IPS DF 4.7 (cell line): ENCODE measurements around the gene SERPINC1.
"Not testable (repeated sequence)": the region's sequence is repeated elsewhere in the genome, so short reads cannot be mapped to it uniquely, and the experiment has no call there.

Experiments
- DNase-seq: peaks from one replicate; pipeline ENCODE4 v3.0.0-alpha.2; 2013; ENCODE audit warnings: low spot score; ENCODE audit errors: extremely low read depth

Gene SERPINC1

DNA sequence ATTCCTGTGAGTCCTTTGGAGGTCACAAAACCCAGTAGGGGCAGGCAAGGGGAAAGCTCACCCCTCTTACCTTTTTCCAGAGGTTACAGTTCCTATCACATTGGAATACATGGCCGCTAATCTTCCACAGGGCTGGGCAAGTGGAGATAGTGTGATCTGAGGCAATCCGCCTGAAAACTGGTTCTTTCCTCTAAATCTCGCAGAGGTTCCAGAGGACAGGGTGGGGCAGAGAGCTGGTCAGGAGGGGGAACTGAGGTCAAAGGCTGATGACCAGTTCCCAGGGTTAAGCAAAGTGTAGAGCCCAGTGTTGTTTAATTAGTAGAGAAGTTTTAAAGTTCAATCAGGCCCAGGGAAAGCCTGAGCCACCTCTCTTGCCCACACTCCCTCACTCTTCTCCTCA is at the start of gene SERPINC1:
Gene SERPINC1, minus strand, starts transcription at position 179 of the 400 bp plus-strand sequence. Its CDS starts 68 bp downstream, at position 111.
- DNase-seq = no peak

DNA sequence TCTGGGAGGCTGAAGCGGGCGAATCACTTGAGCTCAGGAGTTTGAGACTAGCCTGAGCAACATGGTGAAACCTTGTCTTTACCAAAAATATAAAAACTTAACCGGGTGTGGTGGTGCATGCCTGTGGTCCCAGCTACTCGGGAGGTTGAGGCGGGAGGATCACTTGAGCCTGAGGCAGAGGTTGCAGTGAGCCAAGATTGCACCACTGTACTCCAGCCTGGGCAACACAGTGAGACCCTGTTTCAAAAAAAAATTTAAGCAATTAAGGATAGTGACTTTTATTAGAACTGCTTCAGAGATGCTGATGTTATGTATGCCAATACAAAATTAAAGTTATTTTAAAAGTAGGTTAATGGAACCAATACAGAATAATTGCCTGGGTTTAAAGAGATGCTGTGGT is 48.8 kb upstream of the SERPINC1 start:
- not testable (repeated sequence) for DNase-seq

DNA sequence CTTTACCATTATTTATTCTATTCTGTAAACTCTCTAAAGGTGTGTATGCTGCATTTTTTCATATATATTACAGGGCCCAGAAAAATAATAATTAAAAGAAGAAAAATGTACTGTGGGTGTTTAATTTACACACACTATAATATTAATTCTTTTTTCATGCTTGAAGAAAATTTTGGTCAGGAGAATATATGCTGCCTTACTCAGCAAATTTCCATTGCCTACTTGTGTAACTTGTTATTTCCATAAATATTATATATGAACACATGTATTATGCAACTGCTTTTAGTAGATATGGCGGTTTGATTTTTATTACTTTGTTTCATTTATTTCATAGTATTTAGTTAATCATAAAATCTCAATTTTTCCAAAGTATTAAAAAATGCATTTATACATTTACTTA is 46.4 kb upstream of the SERPINC1 start:
- no peak for DNase-seq

DNA sequence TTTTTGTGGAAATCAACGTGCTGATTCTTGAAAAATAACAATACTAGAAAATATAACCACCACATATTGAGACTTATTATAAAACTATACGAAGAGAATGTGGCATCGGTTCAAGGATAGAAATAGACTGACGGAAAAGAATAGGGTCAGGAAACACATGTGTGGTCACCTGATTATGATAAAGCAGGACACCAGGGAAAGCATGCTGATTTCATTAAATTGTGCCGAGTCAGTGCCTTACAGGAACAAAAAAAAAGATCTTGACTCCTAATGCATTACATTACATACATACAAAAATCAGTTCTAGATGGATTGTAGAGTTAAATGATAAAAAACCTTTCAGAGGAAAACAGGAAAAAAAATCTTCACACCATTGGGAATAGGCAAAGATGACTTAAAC is 43.5 kb upstream of the SERPINC1 start:
- no peak for DNase-seq

DNA sequence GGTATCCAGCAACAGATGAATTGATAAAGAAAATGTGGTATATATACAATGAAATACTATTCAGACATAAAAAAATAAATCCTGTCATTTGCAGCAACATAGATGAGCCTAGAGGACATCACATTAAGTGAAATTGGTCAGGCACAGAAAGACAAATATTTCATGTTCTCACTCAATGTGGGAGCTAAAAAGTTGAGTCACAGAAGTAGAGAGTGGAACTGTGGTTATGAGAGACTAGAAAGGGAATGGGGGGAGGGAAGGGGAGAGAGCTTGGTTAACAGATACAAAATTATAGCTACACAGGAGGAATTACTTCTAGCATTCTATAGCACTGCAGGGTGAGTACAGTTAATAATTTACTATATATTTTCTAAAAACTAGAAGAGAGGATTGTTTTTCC is 37.1 kb upstream of the SERPINC1 start:
- no peak for DNase-seq

DNA sequence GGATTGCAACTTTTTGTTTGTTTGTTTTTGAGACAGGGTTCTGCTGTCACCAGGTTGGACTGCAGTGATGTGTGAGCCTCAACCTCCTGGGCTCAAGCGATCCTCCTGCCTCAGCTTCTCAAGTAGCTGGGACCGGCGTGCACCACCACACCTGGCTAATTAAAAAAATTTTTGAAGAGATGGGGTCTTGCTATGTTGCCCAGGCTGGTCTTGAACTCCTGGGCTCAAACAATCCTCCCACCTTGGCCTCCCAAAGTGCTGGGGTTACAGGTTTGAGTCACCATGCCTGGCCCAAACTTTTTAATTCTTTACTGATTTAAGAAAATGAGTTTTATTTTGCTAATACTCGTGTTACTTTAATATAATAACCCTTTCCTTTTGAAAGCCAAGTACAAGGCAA is 31.5 kb upstream of the SERPINC1 start:
- DNase-seq = no peak

DNA sequence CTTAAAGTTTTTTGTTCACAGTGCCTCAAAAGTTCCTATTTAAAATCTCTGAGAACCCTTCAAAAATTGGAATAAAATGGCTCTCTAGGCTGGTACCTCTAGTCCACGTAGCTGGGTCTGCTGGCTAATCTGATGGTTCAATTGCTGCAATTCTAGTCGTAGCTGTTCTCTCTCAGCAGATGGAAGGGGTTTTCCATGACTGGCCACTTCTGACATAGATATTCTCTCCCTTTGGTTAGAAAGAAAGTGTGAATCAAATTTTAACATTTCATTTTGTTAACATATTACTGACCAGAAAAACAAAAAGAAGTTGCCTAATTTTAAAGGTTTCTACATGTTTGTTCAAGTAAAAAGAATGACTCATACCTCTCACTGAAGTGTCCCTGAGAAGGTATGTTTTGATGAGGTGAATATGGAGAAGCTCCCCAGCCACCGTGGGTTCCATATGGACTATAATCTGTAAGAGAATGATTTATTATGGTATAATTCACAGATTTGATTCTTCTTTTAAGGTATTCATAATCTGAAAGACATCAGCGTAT is 29.3 kb upstream of the SERPINC1 start:
- DNase-seq = no peak

DNA sequence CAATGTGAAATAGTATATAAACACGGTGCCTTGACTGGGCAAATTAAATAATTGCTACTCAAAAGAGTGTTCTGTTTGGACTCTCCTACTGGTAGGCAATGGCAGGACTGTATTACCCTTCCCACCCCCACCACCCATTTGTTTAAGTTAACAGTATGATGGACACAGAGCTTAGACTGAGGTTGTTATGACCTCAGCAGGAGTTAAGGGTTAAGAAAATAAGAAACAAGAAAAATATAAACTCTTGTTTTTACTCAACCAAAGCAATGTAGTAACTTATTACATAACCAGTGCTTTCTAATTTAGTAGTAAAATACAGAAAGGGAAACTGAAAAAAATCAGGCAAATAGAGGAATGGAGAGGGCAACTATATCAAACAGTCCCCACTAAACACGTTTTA is 19.9 kb upstream of the SERPINC1 start:
- DNase-seq = no peak

DNA sequence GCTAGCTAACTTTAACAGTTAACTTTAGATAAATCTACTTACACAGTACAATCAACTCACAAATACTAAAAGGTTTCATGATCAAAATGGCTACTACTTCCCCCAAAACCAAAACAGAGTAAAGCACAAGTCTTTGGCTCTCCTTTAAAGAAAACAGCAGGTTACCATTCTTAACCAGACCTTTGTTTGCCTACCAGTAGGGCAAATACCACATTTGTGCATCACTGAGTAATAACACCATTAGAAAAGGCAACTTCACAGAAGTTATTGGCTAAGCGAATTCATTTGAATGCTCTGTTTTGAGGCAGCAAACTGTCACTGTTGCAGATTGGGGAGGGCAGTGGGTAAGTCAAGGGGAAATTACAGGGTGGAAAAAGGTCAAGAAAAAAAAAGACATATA is 17.3 kb upstream of the SERPINC1 start:
- no peak for DNase-seq

DNA sequence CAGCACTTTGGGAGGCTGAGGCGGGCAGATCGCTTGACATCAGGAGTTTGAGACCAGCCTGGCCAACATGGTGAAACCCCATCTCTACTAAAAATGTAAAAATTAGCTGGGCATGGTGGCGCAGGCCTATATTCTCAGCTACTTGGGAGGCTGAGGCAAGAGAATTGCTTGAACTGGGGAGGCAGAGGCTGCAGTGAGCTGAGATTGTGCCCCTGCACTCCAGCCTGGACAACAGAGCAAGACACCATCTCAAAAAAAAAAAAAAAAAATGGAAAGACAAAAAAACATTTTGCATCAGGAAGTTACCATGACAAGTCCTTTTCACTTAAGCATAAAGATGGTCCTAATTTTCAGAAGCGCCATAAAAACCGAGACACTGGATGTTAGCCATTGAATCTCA is 13.4 kb upstream of the SERPINC1 start:
- DNase-seq = not testable (repeated sequence)

DNA sequence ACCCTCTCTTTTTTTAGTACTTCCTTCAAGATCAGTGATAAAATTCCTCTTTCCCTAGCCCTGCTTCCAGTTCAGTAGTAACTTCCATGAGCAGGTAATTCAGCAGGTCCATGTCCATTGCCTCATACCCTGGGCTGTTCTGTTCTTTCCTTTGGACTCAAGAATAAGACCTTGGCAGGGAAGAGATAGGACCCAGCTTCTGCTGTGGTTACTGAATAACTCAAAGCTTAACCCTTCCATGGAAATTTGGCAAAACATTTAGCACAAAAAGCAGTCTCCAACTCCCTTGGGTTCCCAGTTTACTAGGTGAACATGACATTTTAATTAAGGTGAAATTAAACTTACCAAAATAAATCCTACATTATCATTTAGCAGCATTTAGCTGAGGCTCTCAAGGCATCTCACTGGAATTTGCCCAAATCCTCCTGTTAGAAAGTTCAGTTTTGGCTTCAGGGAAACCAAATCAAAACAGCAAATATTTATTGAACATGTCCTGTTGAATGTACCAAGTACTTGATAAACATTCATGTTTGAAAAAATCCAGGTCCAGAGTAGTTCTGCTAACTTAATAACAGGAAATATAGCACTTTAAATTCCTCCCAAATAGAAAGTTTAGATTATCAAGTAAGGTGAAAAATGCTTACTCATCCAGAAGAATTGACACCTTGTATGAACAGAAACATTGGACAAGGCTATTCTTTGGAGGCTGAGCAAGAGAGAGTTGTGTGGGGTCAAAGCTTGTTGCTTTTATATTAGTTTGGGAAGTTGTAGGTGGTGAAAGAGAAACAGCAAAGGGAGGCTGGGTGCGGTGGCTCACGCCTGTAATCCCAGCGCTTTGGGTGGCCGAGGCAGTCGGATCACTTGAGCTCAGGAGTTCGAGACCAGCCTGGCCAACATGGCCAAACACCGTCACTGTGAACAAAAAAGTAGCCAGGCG is 8.4 kb upstream of the SERPINC1 start:
- DNase-seq = no peak

DNA sequence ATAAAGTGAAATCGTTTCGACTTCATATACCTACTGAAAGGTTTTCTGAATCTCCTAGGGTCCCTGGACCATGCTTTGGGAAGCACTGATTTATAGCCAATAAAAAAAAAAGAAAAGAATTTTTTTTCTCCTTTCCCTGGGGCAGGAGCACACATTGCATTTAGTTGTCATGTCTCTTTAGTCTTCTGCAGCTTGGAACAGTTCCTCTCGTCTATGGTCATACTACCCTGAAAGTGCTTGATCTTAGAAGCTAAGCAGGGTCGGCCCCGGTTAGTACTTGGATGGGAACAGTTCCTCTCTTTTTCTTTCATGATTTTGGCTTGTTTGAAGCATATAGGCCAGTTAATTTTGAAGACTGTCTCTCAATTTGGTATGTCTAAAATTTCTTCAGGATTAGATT is 3.7 kb upstream of the SERPINC1 start:
- DNase-seq = no peak

DNA sequence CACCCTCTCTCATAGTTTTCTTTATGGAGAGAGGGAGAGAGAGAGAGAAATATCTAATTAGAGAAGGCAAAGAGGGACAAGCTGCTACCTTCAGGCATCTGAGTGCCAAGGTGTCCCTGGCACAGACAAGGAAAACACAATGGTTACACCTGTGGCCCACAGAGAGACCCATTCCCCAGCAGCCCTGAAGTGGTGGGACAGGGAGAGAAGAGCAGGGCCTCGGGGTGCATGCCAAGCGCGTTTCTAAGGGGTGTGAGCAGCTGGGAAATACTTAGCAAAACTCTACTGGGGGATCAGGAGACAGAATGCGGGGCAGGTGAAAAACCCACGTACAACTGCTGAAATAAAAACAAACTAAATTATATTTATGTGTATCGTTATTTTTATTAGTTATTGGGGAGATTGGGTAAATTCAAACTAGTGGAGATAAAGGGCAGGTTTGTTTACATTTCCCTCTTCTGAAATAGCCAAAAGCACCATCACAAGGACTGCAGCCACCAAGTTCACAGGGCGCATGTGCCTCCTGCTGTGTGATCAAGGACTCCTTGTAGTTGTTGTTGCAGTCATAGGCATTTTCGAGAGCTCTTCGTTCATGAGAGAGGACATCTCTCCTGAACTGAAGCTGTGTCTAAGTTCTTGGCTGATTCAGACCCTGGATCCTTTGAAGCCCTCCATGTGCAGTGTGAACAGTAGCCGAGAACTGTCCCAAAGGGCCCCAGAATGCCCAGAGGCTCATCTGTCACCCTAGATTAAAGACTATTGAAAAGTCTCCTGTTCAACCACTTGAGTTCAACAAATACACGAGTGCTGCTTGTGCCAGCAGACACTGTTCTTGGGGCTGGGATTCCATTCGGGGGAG is 737 bp upstream of the SERPINC1 start:
- no peak for DNase-seq

DNA sequence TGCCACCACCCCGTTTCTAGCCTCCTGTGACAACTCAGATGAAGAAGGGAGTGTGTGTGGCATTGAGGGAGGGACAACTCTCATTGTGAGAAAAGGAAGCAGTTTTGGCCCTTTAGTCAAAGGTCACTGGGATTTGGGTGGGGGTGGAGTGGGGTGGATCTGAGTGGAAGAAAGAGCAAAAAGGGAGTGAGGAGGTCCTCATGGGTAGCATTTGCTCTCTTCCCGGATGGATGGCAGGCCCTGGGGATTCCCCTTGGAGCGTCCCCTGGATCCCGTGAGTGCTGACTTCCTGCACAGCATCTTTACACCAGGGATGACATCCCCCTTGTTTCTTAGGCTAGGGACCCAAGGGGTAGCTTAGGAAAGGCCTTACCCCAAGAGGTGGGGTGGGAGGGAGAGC is 460 bp downstream of the SERPINC1 start:
- no peak for DNase-seq

DNA sequence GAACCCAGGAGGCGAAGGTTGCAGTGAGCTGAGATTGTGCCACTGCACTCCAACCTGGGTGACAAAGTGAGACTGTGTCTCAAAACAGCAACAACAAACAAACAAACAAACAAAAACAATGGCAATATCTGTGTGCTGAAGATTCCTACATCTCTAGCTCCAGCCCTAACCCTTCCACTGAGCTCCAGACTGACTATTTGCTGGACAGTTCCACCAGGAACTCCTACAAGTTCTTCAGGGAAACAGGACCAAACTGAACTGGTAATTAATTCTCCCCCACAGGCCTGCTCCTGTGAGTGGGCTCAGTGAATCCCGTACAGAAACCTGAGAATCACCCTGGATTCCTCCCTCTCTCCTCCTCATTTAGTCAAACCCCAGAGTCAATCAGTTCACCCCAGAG is 1.5 kb downstream of the SERPINC1 start:
- no peak for DNase-seq

DNA sequence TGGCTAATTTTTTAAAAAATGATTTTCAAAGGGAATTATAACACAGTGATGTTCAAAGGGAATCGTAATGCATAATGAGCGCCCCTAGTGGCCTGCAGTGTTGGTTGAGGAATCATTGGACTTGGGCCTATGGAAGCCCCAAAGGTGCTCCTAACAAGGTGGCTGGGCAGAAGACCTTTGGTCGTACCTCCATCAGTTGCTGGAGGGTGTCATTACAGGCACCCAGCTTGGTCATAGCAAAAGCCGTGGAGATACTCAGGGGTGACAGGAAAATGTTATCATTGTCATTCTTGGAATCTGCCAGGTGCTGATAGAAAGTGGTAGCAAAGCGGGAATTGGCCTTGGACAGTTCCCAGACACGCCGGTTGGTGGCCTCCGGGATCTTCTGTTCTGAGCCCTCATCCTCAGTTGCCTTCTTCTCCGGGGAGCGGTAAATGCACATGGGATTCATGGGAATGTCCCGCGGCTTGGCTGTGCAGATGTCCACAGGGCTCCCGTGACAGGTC is 2.7 kb downstream of the SERPINC1 start:
- DNase-seq = no peak

DNA sequence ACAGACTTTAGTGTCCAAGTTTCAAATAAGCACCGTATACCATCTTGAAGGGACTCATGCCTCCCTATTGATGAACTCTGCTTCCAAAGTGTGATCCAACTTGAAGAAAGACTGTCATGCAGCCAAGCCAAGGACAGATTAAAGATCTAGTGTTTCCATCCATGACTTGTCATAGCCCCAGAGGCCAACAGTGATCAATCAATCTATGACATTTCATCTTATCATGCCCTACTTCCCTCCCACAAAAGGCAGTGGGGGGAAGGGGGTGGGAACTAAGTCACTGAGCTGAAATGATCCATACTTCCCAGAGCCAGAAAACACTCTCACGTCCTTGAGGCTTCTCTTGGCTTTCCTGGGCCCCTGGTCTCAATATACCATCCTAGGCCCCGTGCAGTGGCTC is 4.0 kb downstream of the SERPINC1 start:
- no peak for DNase-seq

DNA sequence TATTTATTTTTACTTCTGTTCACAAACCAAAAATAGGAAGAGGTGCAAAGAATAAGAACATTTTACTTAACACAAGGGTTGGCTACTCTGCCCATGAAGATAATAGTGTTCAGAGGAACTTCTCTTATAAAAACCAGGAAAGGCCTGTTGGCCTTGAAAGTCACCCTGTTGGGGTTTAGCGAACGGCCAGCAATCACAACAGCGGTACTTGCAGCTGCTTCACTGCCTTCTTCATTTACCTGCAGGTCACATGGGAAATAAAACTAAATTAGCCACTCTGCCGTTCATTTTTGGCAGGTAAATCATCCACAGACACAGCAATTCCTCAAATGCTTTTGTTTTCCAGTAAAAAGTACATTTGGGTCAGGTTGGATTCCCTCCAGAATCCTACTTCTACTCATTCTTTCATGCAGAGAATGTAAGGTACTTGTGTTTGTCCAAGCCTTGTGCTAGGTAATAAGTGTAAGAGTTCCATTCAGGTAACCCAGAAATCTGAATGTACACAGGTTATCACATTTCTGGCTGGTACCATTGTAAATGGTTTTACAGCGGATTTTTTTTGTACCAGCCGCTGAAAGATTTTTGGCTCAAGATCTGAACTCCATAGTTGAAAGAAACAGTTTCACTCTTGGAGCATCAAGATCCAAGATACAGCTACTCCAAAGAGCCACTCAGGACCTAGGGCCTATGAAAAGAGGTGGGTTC is 13.1 kb downstream of the SERPINC1 start:
- DNase-seq = no peak

DNA sequence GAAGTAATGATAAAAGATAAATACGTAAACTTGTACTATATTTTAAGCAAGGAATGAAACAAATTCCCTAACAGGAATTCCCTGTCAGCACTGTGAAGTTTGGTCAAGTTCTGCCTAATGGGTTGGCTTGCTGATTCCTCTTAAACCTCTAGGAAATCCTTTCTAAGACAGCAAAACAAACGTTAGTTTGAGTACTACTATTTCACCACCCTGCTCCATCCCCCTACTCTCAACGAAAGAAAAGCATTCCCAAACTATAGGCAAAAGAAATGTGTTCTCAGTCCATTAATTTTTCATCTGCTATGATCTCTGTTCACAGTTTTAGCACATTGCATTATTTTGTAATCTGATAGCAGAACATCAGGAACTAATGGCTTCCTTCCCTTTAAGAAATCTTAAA is 16.1 kb downstream of the SERPINC1 start:
- no peak for DNase-seq

DNA sequence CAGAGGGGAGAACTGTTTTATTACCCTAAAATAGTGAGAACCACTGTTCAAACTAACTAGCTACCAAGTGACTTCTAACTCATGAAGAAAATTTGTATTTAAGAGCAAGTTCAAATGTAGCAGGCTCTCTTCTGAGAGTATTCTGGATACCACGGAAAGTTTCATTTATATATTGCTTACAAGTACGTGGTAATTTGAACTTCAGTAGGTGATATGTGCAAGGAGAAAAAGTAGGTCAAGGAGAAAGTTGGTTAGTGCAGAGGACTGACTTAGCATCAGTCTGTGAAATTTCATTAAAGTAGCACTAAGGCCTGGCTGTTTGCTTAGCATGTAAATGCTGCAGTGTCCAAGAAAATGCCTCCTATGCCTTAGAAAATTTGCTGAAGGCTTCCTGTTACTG is 16.7 kb downstream of the SERPINC1 start:
- no peak for DNase-seq

DNA sequence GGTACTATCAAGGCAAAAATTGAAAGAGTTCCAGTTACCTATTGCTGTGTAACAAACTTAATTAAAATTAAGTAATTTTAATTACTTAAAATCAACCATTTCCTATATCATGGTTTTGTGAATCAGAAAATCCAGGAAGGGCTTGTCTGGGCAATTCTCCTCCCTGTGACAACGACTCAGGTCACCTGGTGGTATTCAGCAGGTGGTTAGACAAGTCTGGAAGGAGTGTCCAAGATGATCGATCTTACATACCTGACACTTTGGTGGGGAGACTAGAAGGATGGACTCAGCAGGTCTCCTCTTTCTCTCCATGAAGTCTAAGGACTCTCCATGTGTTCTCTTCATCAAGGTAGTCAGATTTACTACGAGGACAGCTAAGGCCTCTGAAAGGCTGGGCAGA is 22.9 kb downstream of the SERPINC1 start:
- no peak for DNase-seq
